Ishikawa (cell line): Measurements from ENCODE around the gene PFKFB1.

Experiments used
- CEBPB ChIP-seq: IDR thresholded peaks from 2 replicates; pipeline ENCODE4 v1.6.1; 2012
- EGR1 ChIP-seq: IDR thresholded peaks from 2 replicates; pipeline ENCODE4 v1.6.1; 2012
- EP300 ChIP-seq: IDR thresholded peaks from 2 replicates; pipeline ENCODE4 v1.6.1; 2012; ENCODE audit warnings: borderline replicate concordance
- FOXM1 ChIP-seq: IDR thresholded peaks from 2 replicates; pipeline ENCODE4 v1.6.1; 2012; ENCODE audit warnings: low read depth, borderline replicate concordance
- MAX ChIP-seq: IDR thresholded peaks from 2 replicates; pipeline ENCODE4 v1.6.1; 2012
- NFIC ChIP-seq: IDR thresholded peaks from 2 replicates; pipeline ENCODE4 v1.6.1; 2012
- RAD21 ChIP-seq: IDR thresholded peaks from 2 replicates; pipeline ENCODE4 v1.6.1; 2012; ENCODE audit warnings: low read depth
- REST ChIP-seq: IDR thresholded peaks from 2 replicates; pipeline ENCODE4 v1.6.1; 2012; ENCODE audit warnings: low read depth, mild to moderate bottlenecking
- TAF1 ChIP-seq: IDR thresholded peaks from 2 replicates; pipeline ENCODE4 v1.6.1; 2012; ENCODE audit warnings: low read depth, mild to moderate bottlenecking
- TEAD4 ChIP-seq: IDR thresholded peaks from 2 replicates; pipeline ENCODE4 v1.6.1; 2012
- YY1 ChIP-seq: IDR thresholded peaks from 2 replicates; pipeline ENCODE4 v1.6.1; 2012; ENCODE audit warnings: low read depth
- ZBTB7A ChIP-seq: IDR thresholded peaks from 2 replicates; pipeline ENCODE4 v1.6.1; 2012; ENCODE audit warnings: low read depth

DNA sequence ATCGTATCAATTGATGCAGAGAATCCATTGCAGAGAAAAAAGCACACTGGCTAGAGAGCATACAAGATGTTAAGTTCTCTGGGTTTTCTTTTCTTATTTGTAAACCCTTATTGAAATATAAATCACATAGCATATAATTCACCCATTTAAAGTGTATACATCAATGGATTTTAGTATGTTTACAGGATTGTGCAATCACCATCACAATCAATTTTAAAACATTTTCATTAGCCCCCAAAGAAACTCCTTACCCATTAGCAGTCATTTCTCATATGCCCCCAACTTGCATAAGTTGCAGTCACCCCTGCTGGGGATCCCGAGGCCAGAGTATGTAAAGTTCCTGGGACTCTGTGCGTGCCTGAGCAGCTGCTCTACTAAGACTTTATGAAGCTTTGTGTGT lies 108.2 kb downstream of the PFKFB1 start:
- TF ChIP-seq EP300 (no peak), TAF1 (no peak), YY1 (no peak), ZBTB7A (no peak), EGR1 (no peak), TEAD4 (no peak), FOXM1 (no peak), NFIC (no peak), MAX (no peak), REST (no peak), CEBPB (no peak), RAD21 (no peak)
